AG04450 (cell line): Measurements from ENCODE around the gene INAFM2. TPM values are rescaled to one million over a fixed set of nuclear protein-coding genes. Genes with fewer than 3 reads are reported as not detected.

Source experiments
- CTCF ChIA-PET: fragments of 300-600, 350-600 bp; formaldehyde crosslinking; extraction: SDS; loops from one replicate; lab custom pipeline; 2022; ENCODE audit warnings: antibody characterized with exemption, inconsistent platforms; lab: Charles Lee
- POLR2A ChIA-PET: fragments of 350-600 bp; formaldehyde crosslinking; extraction: SDS; loops from one replicate; lab custom pipeline; 2021; ENCODE audit warnings: antibody characterized with exemption, inconsistent platforms; lab: Yijun Ruan, JAX
- DNase-seq: peaks from one replicate; pipeline ENCODE4 v3.0.0-alpha.2; 2011; ENCODE audit warnings: low read depth, low spot score
- H3K27ac ChIP-seq: one replicate; pipeline ENCODE4 v1.5.1; 2012; ENCODE audit warnings: low read depth, low read length, control low read depth
- H3K27me3 ChIP-seq: one replicate; pipeline ENCODE4 v1.6.0; 2012; ENCODE audit warnings: low read length; ENCODE audit not compliant: control insufficient read depth, insufficient read depth
- H3K4me3 ChIP-seq: 2 replicates; pipeline ENCODE4 v1.5.1; 2011; ENCODE audit warnings: mild to moderate bottlenecking, low read depth, low read length, control low read depth
- H3K9me3 ChIP-seq: 2 replicates; pipeline ENCODE4 v1.5.1; 2012; ENCODE audit warnings: low read length; ENCODE audit not compliant: control insufficient read depth, insufficient read depth
- CTCF ChIP-seq: IDR thresholded peaks from 2 replicates; pipeline ENCODE4 v1.5.1; 2011; ENCODE audit warnings: low read depth, low read length, control low read depth, inconsistent platforms
- polyA plus RNA-seq: library from polyadenylated mRNA; depleted of rRNA; stranded (reverse); fragments of >200 nt; gene quantifications from 2 replicates; pipeline ENCODE4 v1.2.3, GENCODE V29; 2011

The INAFM2 gene
- polyA plus RNA-seq, 1 experiment: 11.4 TPM

GRCh38 chr15:40310993-40311392 lies 12.5 kb upstream of the INAFM2 start:
- Histone ChIP-seq H3K4me3 (no peak overlapping the region), H3K27me3 (peaks cover 43% of the 10 kb centered on the region), H3K27ac (no peak overlapping the region), H3K9me3 (no peaks in the 10 kb centered on the region)
- ChIA-PET POLR2A (no interaction called here), CTCF (interaction anchor here (1.0 to 6.3 kb wide), 6 partner anchors 9 to 93 kb away, joined by 3 to 49 read pairs (median 16); partner anchors contain the start of gene INAFM2)
- no peak for DNase-seq
- TF ChIP-seq CTCF: no peak

DNA sequence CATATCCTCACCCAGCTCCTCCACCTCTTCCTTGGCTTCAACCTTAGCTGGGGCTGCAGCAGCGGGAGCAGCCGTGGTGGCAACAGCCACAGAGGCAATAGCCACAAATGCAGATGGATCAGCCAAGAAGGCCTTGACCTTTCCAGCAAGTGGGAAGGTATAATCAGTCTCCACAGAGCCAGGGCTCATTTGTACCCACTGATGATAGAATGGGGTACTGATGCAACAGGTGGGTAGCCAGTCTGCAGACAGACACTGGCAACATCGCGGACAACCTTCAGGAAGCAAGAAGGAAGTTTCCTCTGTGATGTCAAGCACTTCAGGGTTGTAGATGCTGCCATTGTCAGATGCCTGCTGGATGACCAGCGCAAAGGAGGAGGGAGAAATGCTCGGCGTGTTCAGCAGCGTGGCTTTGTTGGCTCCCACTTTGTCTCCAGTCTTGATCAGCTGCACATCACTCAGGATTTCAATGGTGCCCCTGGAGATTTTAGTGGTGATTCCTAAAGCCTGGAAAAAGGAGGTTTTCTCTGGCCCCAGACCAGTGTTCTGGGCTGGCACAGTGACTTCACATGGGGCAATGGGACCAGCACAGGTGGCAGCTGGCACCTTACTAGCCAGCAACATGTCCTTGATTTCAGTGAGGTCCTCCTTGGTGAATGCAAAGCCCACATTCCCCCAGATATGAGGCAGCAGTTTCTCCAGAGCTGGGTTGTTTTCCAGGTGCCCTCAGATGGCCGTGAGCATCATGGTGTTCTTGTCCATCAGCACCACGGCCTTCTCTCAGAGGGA lies 10.9 kb upstream of the INAFM2 start:
- POLR2A ChIA-PET: no interaction called here

GRCh38 chr15:40313531-40314398 lies 9.7 kb upstream of the INAFM2 start:
- Histone ChIP-seq H3K27ac (no peak overlapping the region), H3K27me3 (peaks cover 49% of the 10 kb centered on the region), H3K4me3 (no peak overlapping the region), H3K9me3 (no peaks in the 10 kb centered on the region)
- no peak for TF ChIP-seq CTCF
- DNase-seq: no peak
- POLR2A ChIA-PET: no interaction called here
- CTCF ChIA-PET: interaction anchor here (0.6 to 1.9 kb wide), 4 partner anchors 8 to 293 kb away, joined by 4 to 6 read pairs (median 6); partner anchors contain the start of gene INAFM2

More for the DNA sequence above, 10.9 kb upstream of the INAFM2 start:
- H3K27ac ChIP-seq: no peak overlapping the region
- peaks cover 43% of the 10 kb centered on the region for H3K27me3 ChIP-seq
- H3K9me3 ChIP-seq: no peaks in the 10 kb centered on the region
- no peak for TF ChIP-seq CTCF
- CTCF ChIA-PET: interaction anchor here (0.6 to 6.3 kb wide), 7 partner anchors 8 to 278 kb away, joined by 3 to 49 read pairs (median 6); no protein-coding TSS in a partner anchor
- no peak overlapping the region for H3K4me3 ChIP-seq
- no peak for DNase-seq

- CTCF ChIA-PET: interaction anchor here (0.6 to 1.9 kb wide), 5 partner anchors 8 to 108 kb away, joined by 3 to 6 read pairs (median 4); partner anchors contain the start of gene INAFM2
- Histone ChIP-seq H3K4me3 (no peak overlapping the region), H3K27me3 (peaks cover 46% of the 10 kb centered on the region), H3K27ac (no peak overlapping the region), H3K9me3 (no peaks in the 10 kb centered on the region)
- DNase-seq: no peak
- POLR2A ChIA-PET: interaction anchor here (0.6 kb wide), 1 partner anchor 138 kb away, joined by 3 read pairs; no protein-coding TSS in a partner anchor
- TF ChIP-seq CTCF: no peak
These were observed 8.7 kb upstream of the INAFM2 start for GRCh38 chr15:40314723-40315276.
